ENCODE data around the gene MKLN1. TPM values are rescaled to one million over a fixed set of nuclear protein-coding genes. Genes with fewer than 3 reads are reported as not detected.
"Not testable (repeated sequence)": the region's sequence is repeated elsewhere in the genome, so short reads cannot be mapped to it uniquely, and the experiment has no call there.

Gene MKLN1
- total RNA-seq, 1 donor from 2014 or later, result 45.7 TPM

GRCh38 chr7:131509781-131510180 lies 182.1 kb downstream of the MKLN1 start:
- DNase-seq (ENCODE audit: low spot score in 2 of 2), result no peak
- no peak for FAIRE-seq

- DNase-seq (ENCODE audit: low spot score in 2 of 2), result no peak
- no peak for FAIRE-seq
Measured at GRCh38 chr7:131511071-131511470, 183.4 kb downstream of the MKLN1 start.

- DNase-seq (ENCODE audit: low spot score in 2 of 2), result no peak
- FAIRE-seq, result no peak
Measured at GRCh38 chr7:131511774-131512535, 184.3 kb downstream of the MKLN1 start.

- FAIRE-seq, result no peak
- peak; percentile 34 to 71 for DNase-seq (ENCODE audit: low spot score in 2 of 2)
Measured at GRCh38 chr7:131513245-131514061, 185.8 kb downstream of the MKLN1 start.

GRCh38 chr7:131515471-131515870 lies 187.8 kb downstream of the MKLN1 start:
- not testable (repeated sequence) for DNase-seq (ENCODE audit: low spot score in 2 of 2); FAIRE-seq

- DNase-seq (ENCODE audit: low spot score in 2 of 2) (no peak), FAIRE-seq (no peak)
Measured at GRCh38 chr7:131517218-131517923, 189.7 kb downstream of the MKLN1 start.

GRCh38 chr7:131518626-131519025 lies 190.9 kb downstream of the MKLN1 start:
- FAIRE-seq, result no peak
- no peak for DNase-seq (ENCODE audit: low spot score in 2 of 2)

- FAIRE-seq, result no peak
- DNase-seq (ENCODE audit: low spot score in 2 of 2), result no peak
Measured at GRCh38 chr7:131521651-131522163, 194.0 kb downstream of the MKLN1 start.

GRCh38 chr7:131522325-131522930 lies 194.8 kb downstream of the MKLN1 start:
- DNase-seq (ENCODE audit: low spot score in 2 of 2), result no peak
- no peak for FAIRE-seq

- DNase-seq (ENCODE audit: low spot score in 2 of 2), result no peak
- FAIRE-seq, result no peak
Measured at GRCh38 chr7:131524115-131524514, 196.4 kb downstream of the MKLN1 start.

- no peak for FAIRE-seq
Measured at GRCh38 chr7:131524703-131525102, 197.0 kb downstream of the MKLN1 start.

GRCh38 chr7:131525820-131526219 lies 198.1 kb downstream of the MKLN1 start:
- DNase-seq (ENCODE audit: low spot score in 2 of 2) (no peak), FAIRE-seq (no peak)

More at GRCh38 chr7:131524703-131525102, 197.0 kb downstream of the MKLN1 start:
- no peak for DNase-seq (ENCODE audit: low spot score in 2 of 2)

- no peak for DNase-seq (ENCODE audit: low spot score in 2 of 2)
- FAIRE-seq, result no peak
Measured at GRCh38 chr7:131527456-131527855, 199.8 kb downstream of the MKLN1 start.

- DNase-seq (ENCODE audit: low spot score in 2 of 2) (no peak), FAIRE-seq (no peak)
Measured at GRCh38 chr7:131529179-131529578, 201.5 kb downstream of the MKLN1 start.

GRCh38 chr7:131529617-131530016 lies 201.9 kb downstream of the MKLN1 start:
- no peak for DNase-seq (ENCODE audit: low spot score in 2 of 2)
- FAIRE-seq, result no peak

GRCh38 chr7:131530137-131530536 lies 202.5 kb downstream of the MKLN1 start:
- DNase-seq (ENCODE audit: low spot score in 2 of 2) (no peak), FAIRE-seq (no peak)

GRCh38 chr7:131532570-131533091 lies 205.0 kb downstream of the MKLN1 start:
- DNase-seq (ENCODE audit: low spot score in 2 of 2), result no peak
- no peak for FAIRE-seq

GRCh38 chr7:131533151-131533559 lies 205.5 kb downstream of the MKLN1 start:
- FAIRE-seq, result no peak
- DNase-seq (ENCODE audit: low spot score in 2 of 2), result no peak

- DNase-seq (ENCODE audit: low spot score in 2 of 2) (no peak), FAIRE-seq (no peak)
Measured at GRCh38 chr7:131533566-131534561, 206.2 kb downstream of the MKLN1 start.
